Dendritic cell treated with granulocyte-macrophage colony-stimulating factor and Interleukin-4, amounts not matched to agents 40 ng/mL and 50 ng/mL, for 4 days (primary cell): Measurements from ENCODE around the gene RAB3IL1.

Source experiments
- H3K27ac Mint-ChIP-seq: one replicate; pipeline ENCODE4 v1.8.0; 2022; ENCODE audit warnings: mild to moderate bottlenecking, mixed read lengths
- H3K27me3 Mint-ChIP-seq: one replicate; pipeline ENCODE4 v1.8.0; 2022; ENCODE audit warnings: mild to moderate bottlenecking, mixed read lengths
- H3K36me3 Mint-ChIP-seq: one replicate; pipeline ENCODE4 v1.8.0; 2022; ENCODE audit warnings: low read depth, mixed read lengths
- H3K4me1 Mint-ChIP-seq: one replicate; pipeline ENCODE4 v1.8.0; 2022; ENCODE audit warnings: low read depth, mixed read lengths
- H3K4me3 Mint-ChIP-seq: one replicate; pipeline ENCODE4 v1.8.0; 2022; ENCODE audit warnings: mild to moderate bottlenecking, moderate library complexity, mixed read lengths
- H3K9me3 Mint-ChIP-seq: one replicate; pipeline ENCODE4 v1.8.0; 2022; ENCODE audit warnings: mixed read lengths
- intact Hi-C: fragments of 100-400 bp; cut with micrococcal nuclease; formaldehyde crosslinking; loops from one replicate; pipeline ENCODE4 v1.15.0; 2022

RAB3IL1 gene

DNA sequence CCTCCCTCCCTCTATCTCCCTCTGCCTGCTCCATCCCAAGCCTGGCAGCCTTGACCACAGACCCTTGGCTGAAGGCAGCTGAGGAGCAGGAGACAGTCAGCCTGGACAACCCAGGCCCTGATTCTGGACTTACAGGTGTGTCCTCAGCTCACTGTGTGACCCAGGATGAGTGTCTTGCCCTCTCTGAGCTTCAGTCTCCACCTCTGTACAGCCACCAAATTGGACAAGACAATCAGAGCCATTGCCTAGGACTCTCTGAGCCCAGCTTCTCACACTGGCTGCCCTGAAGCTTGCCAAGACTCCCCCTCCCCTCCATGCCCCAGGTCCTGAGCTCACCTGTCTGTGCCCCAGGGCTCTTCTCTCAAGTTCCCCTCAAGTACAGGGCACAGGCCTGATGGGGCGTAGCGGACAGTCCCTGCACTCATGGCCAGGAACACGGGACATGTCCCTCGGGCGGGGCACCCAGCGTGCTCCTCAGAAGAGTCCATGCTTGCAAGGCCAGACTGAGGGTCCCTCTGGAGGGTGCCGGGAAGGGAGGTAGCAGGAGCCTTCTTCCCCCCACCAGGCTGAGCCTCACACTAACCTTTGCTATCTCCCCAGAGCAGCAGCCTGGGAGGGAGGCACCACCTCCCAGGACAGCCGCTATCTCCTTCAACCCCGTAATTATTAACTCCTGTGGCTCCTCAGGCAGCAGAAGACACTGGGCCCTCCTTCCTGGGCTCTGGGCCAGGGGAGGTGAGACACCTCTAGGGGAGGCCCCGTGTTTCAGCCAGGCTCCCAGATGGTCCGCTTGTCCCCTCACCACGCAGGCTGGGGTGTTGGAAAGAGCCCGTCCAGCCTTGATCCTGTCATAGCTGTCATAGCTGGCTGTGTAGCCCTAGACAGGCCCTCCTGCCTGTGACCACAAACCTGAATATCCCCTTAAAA is 2.6 kb upstream of the RAB3IL1 start:
- Mint-ChIP-seq H3K36me3 (peaks cover 6% of the 10 kb centered on the region), H3K9me3 (no peaks in the 10 kb centered on the region), H3K27ac (no peak overlapping the region), H3K4me1 (peaks cover 78% of the 10 kb centered on the region), H3K27me3 (peaks cover 57% of the 10 kb centered on the region), H3K4me3 (no peak overlapping the region)
- intact Hi-C loops: no loop called here

DNA sequence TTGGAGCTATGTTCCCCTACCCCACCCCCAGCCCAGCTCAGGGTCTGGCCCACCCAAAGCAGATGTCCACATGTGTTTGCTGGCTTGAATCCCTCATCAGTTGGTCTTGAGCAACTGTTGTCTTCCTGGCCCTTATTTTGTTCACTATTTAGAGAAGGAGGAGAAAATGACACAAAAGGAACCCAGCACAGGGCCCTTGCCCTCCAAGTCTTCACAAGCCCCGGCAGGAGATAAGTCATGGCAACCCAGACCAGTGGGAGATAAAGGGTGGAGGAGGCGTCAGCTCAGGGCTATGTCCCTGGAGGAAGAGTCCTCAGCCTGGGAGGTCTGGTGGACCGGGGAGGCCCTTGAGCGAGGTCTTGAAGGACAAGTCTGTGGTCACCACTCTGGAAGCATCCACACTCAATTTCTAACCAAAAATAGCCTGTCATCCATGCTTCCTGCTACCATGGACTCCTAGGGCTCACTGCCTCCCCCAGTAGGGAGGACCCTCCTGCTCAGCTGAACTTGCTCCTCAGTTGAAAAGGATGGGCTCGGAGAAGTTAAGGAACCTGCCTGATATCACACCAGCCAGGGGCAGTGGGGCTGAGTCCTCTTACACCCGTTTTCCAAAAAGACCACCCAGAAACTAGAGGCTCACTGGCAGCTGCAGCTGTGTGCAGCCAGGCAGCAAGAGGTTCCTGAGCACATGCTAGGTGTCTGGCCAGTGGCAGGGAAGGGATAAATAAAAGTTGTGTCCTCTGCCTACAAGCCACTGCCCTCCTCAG is 1.8 kb upstream of the RAB3IL1 start:
- intact Hi-C loops: no loop called here
- Mint-ChIP-seq H3K27me3 (peaks cover 60% of the 10 kb centered on the region), H3K27ac (peak overlapping the region; percentile 83), H3K4me3 (no peak overlapping the region), H3K4me1 (peaks cover 77% of the 10 kb centered on the region), H3K9me3 (no peaks in the 10 kb centered on the region), H3K36me3 (peaks cover 6% of the 10 kb centered on the region)

DNA sequence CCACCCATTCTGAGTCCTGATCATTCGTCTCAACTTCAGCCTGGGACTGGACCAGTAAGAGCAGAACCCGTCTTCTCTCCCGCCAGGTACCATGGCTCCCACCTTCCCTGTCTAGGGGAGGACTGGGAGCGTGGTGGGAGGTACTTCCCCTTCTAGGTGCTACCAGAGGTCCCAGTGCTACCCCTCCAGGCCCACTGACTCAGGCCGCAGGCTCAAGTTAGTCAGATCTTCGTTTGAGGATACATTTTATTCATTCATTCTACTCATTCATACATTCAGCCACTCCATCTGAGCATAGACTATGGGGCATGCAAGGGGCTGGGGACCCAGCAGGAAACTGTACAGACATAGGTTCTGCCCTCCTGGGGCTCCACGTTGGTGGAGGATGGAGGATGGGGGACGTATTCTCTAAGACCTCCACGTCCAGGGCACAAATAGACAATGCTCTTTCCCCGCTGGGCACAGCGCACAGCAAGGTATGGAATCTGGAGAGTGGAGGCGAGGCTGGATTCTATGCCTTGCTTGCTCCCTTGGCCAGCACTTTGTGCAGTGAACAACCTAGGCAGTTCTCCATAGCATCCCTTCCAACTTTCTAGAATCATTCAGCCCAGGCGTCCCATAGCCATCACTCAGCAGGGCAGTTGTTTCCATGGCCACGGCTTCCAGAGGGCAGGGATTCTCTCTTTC is 1.0 kb upstream of the RAB3IL1 start:
- peaks cover 62% of the 10 kb centered on the region for H3K27me3 Mint-ChIP-seq
- H3K36me3 Mint-ChIP-seq: peaks cover 8% of the 10 kb centered on the region
- H3K9me3 Mint-ChIP-seq: no peaks in the 10 kb centered on the region
- H3K4me3 Mint-ChIP-seq: peak overlapping the region; percentile 83
- peaks cover 77% of the 10 kb centered on the region for H3K4me1 Mint-ChIP-seq
- intact Hi-C loops: no loop called here
- peak overlapping the region; percentile 83 for H3K27ac Mint-ChIP-seq

DNA sequence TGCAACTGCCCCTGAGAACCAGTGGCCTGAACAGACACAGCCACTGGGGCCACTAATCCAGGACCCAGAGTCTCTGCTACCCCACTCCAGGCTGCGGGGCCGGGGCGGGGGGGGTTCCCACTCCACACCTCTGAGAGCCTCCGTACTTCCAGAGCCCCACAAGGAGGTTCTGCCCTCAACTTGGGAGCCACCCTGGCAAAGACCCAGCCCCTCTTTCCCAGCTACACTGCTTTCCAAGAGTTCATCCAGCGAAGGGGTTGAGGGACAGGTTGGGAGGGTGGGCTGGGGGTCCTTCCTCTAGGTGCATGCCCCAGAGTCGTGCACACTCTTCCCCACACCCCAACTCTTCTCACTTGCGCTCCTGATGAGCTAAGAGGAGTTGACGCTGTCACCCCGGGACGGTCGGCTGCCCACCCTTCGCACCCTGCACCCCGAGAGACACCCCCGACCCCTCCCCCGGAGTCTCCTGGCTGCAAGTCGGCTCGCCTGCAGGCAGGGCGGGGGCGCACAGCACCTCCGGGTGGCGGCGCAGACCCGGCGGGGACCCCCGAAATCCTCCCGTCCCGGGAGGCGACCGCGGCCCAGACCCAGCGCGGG is 531 bp downstream of the RAB3IL1 start:
- H3K4me1 Mint-ChIP-seq: peaks cover 80% of the 10 kb centered on the region
- intact Hi-C loops: no loop called here
- H3K27me3 Mint-ChIP-seq: peaks cover 65% of the 10 kb centered on the region
- H3K36me3 Mint-ChIP-seq: peaks cover 17% of the 10 kb centered on the region
- peak overlapping the region; percentile 23 for H3K27ac Mint-ChIP-seq
- H3K4me3 Mint-ChIP-seq: peak overlapping the region; percentile 83
- no peaks in the 10 kb centered on the region for H3K9me3 Mint-ChIP-seq

DNA sequence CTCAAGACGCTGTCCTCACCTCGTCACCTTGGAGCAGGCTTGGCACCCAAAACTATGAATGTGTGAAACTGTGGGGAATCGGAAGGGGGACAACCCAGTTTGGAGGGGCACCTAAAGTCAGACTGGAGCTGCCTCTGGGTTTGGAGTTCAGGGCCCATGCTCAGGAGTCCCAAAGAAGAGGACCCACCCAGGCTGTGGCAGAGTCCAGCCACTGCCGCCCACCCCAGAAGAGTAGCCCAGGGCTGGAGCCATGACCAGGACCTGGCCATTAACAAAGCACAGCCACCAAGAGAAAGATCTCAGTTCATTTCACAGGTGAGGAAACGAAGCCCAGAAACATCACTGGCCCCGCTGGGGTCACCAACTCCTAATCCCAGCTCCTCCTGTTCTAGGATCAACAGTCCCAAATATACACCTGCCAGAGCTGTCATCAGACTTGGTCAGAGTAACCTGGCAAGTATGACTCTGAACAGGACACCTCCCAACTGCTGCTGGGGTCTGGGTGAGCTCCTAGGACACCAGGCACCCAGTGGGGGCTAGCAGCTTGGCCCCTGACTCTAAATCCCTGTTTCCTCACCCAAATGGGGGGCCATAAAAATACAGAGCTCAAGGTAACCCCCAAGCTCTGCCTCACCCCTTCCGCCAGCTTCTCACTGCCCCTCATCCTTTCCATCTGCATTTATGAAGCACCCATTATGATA is 2.7 kb downstream of the RAB3IL1 start:
- intact Hi-C loops: no loop called here
- Mint-ChIP-seq H3K36me3 (peaks cover 17% of the 10 kb centered on the region), H3K27me3 (peaks cover 62% of the 10 kb centered on the region), H3K9me3 (no peaks in the 10 kb centered on the region), H3K27ac (peak overlapping the region; percentile 51), H3K4me1 (peaks cover 79% of the 10 kb centered on the region), H3K4me3 (no peak overlapping the region)

DNA sequence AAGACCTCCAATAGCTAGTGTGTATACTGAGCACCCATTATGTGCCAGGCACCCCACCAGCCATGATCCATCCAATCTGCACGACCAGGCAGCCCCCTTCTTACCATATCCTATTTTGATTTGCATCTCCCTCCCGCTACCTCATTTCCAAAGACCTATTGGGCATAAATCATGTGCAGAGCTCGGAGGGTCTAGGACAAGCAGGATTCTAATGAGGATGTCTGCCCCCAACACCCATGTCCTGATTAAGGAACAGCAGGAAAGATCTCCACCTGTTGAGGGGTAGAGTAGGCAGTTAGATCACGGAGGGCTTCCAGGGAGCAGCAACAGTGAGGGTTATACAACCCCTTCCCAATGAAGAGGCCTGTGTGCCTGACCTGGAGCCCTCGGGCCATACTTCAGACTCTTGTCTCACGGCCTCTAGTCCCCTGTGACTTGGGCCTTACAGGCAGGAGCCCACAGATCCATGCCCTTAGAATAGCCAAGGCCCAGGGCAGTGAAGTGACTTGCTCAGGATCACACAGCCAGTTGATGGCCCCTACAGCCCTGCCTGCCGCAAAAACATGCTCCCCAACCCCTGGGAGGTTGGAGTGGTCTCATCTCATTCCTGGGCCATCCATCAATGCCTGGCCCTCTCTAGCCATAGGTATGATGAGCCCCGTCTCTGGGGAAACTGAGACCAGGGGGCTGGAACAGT is 3.5 kb downstream of the RAB3IL1 start:
- H3K27ac Mint-ChIP-seq: peak overlapping the region; percentile 51
- no peak overlapping the region for H3K4me3 Mint-ChIP-seq
- peaks cover 17% of the 10 kb centered on the region for H3K36me3 Mint-ChIP-seq
- peaks cover 81% of the 10 kb centered on the region for H3K4me1 Mint-ChIP-seq
- peaks cover 55% of the 10 kb centered on the region for H3K27me3 Mint-ChIP-seq
- intact Hi-C loops: no loop called here
- H3K9me3 Mint-ChIP-seq: no peaks in the 10 kb centered on the region

DNA sequence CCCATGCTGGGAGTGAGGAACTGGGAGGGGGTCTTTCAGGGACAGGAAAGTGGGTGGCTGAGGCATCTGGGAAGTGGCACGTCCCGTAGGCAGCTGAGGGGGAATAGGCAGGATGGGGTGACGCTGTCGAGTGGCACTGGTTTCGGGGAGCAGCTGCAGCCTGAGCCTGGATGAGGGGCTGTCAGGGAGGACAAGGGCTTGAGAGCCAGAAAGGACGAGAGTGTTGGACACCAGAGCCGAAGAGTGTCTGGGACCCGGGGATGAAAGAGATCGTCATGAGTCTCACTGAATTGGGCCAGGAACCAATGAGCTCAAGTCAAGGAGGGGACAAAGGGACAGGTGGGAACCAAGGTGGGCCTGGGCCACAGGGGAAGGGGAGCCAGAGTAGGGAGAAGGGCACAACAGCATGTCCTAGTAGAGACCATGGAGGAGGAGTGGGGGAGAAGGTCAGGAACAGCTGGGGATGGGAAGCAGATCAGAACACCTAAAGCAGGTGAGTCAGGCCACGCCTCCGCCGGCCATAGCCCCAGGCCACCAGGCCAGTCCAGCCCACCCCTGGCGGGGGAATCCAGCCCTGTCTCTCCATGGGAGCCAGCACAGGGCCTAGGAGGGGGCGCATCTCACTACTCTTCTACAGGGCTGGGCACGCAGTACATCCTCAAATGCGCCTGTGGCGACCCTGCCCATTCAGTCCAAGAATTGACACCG is 4.2 kb downstream of the RAB3IL1 start:
- H3K4me1 Mint-ChIP-seq: peaks cover 80% of the 10 kb centered on the region
- H3K9me3 Mint-ChIP-seq: no peaks in the 10 kb centered on the region
- peaks cover 17% of the 10 kb centered on the region for H3K36me3 Mint-ChIP-seq
- intact Hi-C loops: no loop called here
- H3K27ac Mint-ChIP-seq: peak overlapping the region; percentile 85
- H3K4me3 Mint-ChIP-seq: peak overlapping the region; percentile 55
- peaks cover 48% of the 10 kb centered on the region for H3K27me3 Mint-ChIP-seq

DNA sequence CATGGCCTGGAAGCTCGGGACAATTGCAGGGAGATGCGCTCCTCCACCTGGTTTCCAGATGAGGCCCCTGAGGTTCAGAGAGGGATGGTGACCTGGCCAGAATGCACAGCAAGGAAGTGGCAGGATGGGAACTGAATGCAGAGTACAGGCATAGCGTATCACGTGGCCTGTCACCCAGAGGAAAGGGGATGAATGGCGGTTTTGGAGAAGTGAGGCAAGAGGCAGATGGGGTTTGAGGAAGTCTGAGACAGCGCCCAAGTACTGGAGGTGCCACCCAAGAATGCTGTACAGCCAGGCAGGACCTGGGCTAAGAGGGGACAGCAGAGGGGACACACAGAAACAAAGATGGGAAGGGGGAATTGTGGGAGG is 4.9 kb downstream of the RAB3IL1 start:
- peaks cover 74% of the 10 kb centered on the region for H3K4me1 Mint-ChIP-seq
- no peaks in the 10 kb centered on the region for H3K9me3 Mint-ChIP-seq
- H3K27me3 Mint-ChIP-seq: peaks cover 46% of the 10 kb centered on the region
- H3K4me3 Mint-ChIP-seq: peak overlapping the region; percentile 55
- peaks cover 20% of the 10 kb centered on the region for H3K36me3 Mint-ChIP-seq
- intact Hi-C loops: no loop called here
- H3K27ac Mint-ChIP-seq: peak overlapping the region; percentile 85

DNA sequence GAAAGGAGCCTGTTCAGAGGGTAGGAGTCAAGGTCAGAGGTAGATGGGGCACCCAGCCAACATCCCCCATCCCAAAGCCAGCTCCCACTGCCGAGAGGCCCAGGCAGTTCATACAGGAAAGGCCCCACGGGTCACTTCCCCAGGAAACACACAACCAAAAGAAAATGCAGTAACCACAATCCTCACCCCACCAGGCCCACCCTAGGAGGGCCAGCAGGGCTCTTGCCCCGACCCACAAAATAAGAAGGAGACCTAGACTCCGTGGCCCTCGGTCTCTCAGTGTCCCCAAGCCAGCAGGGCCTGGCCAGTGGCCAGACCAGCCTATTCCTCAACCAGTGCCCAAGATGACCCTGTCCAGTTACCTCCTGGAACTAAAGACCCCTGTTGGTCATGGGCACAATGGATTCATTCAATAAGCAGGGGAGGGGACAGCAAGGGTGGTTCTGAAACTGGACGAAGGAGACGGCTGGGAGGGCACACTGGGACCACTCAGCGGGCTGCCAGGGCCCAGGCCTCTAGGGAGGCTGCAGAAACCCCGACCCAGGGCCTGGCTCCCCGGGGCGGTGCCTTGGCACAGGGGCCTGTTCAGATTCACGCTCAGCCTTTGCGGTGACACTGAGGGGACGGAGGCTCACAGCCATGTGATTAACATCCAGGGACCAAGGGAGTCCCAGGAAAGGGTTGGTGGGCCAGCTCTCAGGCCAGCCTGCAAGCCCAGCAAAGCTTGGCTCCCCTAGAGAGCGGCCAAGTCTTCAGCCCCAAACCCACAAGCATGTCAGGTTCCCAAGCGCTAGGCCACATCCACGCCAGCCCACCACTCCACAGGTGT is 5.5 kb downstream of the RAB3IL1 start:
- Mint-ChIP-seq H3K27ac (peak overlapping the region; percentile 85), H3K4me3 (peak overlapping the region; percentile 39), H3K4me1 (peaks cover 73% of the 10 kb centered on the region), H3K36me3 (peaks cover 24% of the 10 kb centered on the region), H3K9me3 (no peaks in the 10 kb centered on the region), H3K27me3 (peaks cover 45% of the 10 kb centered on the region)
- intact Hi-C loops: no loop called here

DNA sequence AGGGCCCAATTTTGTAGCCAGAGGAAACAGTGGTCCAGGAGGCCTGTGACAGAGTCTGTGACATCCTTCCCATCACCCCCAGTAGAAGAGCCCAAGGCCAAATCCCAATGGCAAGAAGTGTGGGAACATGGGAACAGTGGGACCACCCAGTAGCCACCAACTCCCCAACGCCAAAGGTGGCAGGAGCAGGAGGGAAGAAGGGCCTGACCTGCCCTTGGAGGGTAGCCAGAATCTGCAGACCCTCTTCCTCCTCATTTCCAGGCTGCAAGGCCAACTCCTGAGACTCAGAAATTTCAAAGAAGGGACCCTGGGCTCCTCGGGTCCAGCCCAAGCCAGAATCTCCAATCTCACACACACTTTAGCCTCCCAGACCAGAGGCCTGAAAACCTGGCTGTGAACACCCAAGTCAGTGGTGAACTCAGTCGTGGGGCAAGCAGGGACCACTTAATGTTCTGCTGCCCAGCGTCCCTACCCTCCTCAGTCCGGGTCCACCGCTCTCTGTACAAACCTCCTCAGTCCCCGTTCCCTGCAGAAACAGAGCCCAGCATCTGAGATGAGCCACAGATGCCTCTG is 6.2 kb downstream of the RAB3IL1 start:
- Mint-ChIP-seq H3K36me3 (peaks cover 26% of the 10 kb centered on the region), H3K27me3 (peaks cover 44% of the 10 kb centered on the region), H3K4me1 (peaks cover 67% of the 10 kb centered on the region), H3K9me3 (no peaks in the 10 kb centered on the region), H3K4me3 (peak overlapping the region; percentile 39), H3K27ac (peak overlapping the region; percentile 85)
- intact Hi-C loops: no loop called here

DNA sequence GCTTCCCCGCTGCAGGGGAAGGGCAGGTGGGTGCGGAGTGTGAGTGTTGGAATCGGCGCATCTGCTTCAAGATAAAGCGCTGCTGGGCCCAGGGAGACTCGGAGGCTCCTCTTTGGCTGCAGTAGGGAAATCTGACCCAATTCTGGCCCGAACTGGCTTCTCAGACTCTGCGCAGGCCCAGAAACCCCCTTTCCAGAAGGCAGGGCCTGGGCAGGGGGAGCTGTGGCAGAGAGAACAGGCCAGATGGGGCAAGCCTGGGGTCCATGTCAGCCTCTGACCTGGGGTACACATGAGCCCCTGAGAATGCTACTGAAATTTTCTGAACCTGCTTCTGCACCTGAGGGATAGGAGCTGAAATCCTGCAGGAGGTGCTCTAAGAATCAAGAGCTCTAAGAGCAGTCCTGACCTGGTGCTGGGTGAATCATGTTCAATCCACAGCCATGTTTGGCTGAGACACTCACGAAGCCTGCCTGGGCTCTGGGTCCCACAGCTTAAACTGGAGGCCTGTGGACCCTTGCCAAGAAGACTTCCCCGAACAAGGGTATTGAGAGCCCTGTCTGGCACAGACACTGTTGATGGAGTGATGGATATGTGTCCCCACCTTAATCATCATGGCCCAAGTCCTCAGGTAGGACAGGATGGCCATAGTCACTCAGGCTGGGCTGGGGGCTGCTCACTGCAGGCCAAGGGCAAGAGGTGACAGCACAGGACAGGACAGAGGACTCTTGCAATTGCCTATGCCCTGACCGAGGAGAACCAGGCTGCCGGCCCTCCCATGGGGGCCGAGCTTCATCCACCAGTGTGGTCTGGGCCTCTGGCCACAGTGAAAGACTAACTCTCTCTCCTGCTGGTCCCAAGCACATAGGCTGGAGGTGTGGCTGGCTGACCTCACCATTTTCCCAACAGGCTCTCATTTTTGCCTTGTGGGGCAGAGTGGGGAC is 6.9 kb downstream of the RAB3IL1 start:
- peaks cover 33% of the 10 kb centered on the region for H3K36me3 Mint-ChIP-seq
- H3K4me1 Mint-ChIP-seq: peaks cover 65% of the 10 kb centered on the region
- H3K9me3 Mint-ChIP-seq: no peaks in the 10 kb centered on the region
- intact Hi-C loops: no loop called here
- H3K27me3 Mint-ChIP-seq: peaks cover 37% of the 10 kb centered on the region
- no peak overlapping the region for H3K4me3 Mint-ChIP-seq
- peak overlapping the region; percentile 89 for H3K27ac Mint-ChIP-seq
